ENCODE data around the gene ASB2. TPM values are rescaled to one million over a fixed set of nuclear protein-coding genes. Genes with fewer than 3 reads are reported as not detected.
A peak's percentile ranks its signal among the peaks of the same experiment; 100 is the strongest.

Gene ASB2
- total RNA-seq, 1 donor from 2014 or later = 21.6 TPM

DNA sequence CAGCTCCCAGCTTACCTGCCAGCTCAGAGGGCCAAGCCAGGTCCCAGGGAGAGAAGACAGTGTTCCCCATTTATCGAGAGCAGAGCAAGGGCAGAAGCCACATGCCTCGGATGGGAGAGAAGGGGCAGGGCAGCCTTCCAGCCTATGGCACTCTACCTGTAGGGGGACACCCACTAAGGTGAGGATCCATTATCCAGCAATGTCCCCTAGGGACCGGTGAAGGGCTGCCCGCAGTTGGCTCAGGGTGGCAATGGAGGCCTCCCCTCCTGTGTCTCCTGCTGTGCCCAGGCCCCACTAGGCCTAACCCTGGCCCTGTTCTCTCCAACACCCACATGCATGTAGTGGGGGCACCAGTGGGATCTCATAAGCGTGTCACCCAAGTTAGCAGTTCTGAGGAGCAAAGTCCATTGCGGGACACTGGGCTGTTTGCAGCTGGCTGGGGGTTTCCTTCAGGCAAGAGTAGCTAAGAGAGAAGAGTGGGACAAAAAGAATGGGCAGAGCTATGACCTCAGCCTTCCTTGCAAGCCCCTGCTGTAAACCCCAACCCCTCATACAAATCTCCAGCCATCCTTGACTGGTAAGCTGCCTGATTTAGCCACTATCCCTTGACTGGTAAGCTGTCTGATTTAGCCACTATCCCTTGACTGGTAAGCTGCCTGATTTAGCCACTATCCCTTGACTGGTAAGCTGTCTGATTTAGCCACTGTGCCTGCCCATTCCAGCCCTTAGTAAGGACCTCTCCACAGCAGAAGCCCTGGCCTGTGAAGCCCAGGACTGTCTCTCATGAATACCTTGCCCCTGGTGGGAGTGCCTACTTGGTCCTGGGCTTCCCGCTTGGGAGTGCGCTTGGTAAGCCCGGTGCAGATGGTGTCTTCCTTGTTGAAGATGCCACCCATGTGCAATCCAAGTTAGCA, 5.2 kb upstream of the ASB2 start:
- Mint-ChIP-seq H3K4me1 (peaks cover 40% of the 10 kb centered on the region), H3K4me3 (no peak overlapping the region), H3K27me3 (peaks cover 1% of the 10 kb centered on the region), H3K9me3 (no peaks in the 10 kb centered on the region), H3K27ac (peak overlapping the region; percentile 48), H3K36me3 (ENCODE audit: low read depth) (peaks cover 19% of the 10 kb centered on the region)
- intact Hi-C loops (cut with micrococcal nuclease) = no loop called here
- no peak for DNase-seq

GRCh38 chr14:93980456-93981201, 4.3 kb upstream of the ASB2 start:
- peak overlapping the region; percentile 98 for H3K27ac Mint-ChIP-seq
- no peaks in the 10 kb centered on the region for H3K9me3 Mint-ChIP-seq

GRCh38 chr14:93978735-93979134, 2.4 kb upstream of the ASB2 start:
- H3K9me3 Mint-ChIP-seq = no peaks in the 10 kb centered on the region
- no peak for DNase-seq
- H3K4me1 Mint-ChIP-seq = peaks cover 62% of the 10 kb centered on the region
- peaks cover 22% of the 10 kb centered on the region for H3K36me3 Mint-ChIP-seq (ENCODE audit: low read depth)
- H3K27me3 Mint-ChIP-seq = peaks cover 1% of the 10 kb centered on the region
- H3K27ac Mint-ChIP-seq = peak overlapping the region; percentile 98
- H3K4me3 Mint-ChIP-seq = peak overlapping the region; percentile 81
- intact Hi-C loops (cut with micrococcal nuclease) = loop anchor here (1.0 to 10.0 kb wide), 4 partner anchors 39 to 1286 kb away; partner anchors contain the start of gene OTUB2

More at GRCh38 chr14:93980456-93981201, 4.3 kb upstream of the ASB2 start:
- peaks cover 49% of the 10 kb centered on the region for H3K4me1 Mint-ChIP-seq
- intact Hi-C loops (cut with micrococcal nuclease) = no loop called here
- no peak for DNase-seq
- H3K27me3 Mint-ChIP-seq = peaks cover 1% of the 10 kb centered on the region
- peak overlapping the region; percentile 47 for H3K4me3 Mint-ChIP-seq
- H3K36me3 Mint-ChIP-seq (ENCODE audit: low read depth) = peaks cover 22% of the 10 kb centered on the region

DNA sequence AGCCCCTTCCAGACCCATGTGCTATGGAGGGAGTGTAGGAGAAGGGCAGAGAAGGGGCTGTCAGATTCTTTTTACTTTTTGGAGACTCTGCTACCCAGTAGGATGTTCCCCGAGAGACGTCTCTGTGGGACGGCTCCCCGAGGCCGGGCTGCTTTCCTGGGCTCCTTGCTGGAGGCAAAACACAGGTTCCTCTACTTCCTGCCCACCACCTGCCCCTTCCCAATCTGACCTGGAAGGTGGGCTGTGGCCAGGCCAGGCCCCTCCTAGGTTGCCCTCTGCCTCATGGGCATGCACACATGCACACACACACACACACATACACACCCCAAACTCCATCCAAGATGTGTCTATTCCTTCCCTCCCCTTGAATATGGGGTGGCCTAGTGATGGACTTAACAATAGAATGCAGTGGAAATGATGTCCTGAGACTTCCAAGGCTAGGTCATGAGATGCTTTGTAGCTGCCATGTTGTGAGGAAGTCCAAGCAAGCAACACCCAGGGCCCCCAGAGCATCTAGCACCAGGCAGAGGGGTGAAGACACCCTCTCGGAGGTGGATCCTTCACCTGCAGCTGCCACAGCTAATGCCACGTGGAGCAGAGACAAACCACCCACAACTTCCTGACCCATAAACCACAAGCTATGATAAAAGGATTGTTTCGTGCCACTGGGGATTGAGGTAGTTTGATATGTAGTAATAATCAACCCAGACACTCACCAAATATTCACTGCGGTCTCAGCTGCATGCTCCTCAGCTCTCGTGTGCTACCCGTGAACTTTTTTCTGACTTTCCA, 1.6 kb upstream of the ASB2 start:
- peak; percentile 94 for DNase-seq
- Mint-ChIP-seq H3K4me3 (peak overlapping the region; percentile 81), H3K27ac (peak overlapping the region; percentile 98), H3K36me3 (ENCODE audit: low read depth) (peaks cover 25% of the 10 kb centered on the region), H3K9me3 (no peaks in the 10 kb centered on the region), H3K27me3 (peaks cover 1% of the 10 kb centered on the region), H3K4me1 (peaks cover 68% of the 10 kb centered on the region)
- intact Hi-C loops (cut with micrococcal nuclease) = loop anchor here (1.0 to 10.0 kb wide), 4 partner anchors 39 to 1287 kb away; partner anchors contain the start of gene OTUB2

DNA sequence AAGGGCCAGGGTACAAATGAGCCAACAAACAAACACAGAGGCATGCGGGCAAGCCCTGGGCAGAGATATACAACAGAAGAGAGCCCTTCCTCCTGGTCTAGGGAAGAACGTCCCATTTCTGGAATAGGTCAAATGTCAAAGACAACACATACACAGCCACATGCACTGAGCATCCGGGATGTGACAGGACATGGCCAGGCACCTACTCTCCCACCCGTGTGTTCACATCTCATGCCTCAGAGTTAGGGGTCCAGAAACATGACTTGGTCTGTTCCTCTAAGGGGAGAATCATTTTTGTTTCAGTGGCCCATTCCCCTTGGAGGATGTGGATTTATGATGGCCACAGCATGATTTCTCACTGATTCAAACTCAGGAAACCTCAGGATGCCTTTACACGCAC, 801 bp upstream of the ASB2 start:
- peak overlapping the region; percentile 98 for H3K27ac Mint-ChIP-seq
- DNase-seq = no peak
- peaks cover 1% of the 10 kb centered on the region for H3K27me3 Mint-ChIP-seq
- peaks cover 25% of the 10 kb centered on the region for H3K36me3 Mint-ChIP-seq (ENCODE audit: low read depth)
- intact Hi-C loops (cut with micrococcal nuclease) = loop anchor here (10.0 kb wide), 2 partner anchors 418 to 1288 kb away; no protein-coding TSS in a partner anchor
- peaks cover 74% of the 10 kb centered on the region for H3K4me1 Mint-ChIP-seq
- peak overlapping the region; percentile 81 for H3K4me3 Mint-ChIP-seq
- H3K9me3 Mint-ChIP-seq = no peaks in the 10 kb centered on the region

DNA sequence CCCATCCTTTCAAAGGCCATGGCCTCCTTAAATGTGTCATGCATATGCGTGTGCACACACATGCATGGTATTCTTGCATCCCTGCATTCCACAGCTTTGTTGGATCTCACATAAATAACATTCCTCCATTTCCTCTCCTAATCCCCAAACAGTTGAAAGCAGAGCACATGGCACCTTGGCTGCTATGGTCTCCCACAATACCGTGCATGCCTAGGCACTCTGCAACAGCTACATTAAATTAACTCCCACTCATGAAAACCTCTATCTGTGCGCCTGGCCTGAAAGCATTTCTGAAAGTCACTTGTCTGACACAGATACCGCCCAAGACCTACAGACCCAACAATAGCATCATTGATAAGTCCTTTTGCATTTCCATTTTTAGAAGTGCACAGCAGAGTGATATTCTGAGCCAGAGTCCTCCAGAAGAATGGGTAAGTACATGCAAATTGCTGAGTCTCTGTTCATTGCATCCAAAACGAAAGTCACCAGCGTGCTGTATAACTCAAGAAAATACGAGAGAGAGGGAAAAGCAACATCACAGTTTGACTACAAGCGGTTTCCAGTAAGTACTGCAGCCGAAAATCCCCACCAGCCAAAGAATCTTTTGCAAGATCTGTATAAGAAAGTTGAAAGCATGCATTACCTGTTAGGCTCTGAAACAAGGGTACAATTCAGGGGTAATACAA, 436 bp downstream of the ASB2 start:
- Mint-ChIP-seq H3K4me3 (peak overlapping the region; percentile 81), H3K27ac (peak overlapping the region; percentile 98), H3K36me3 (ENCODE audit: low read depth) (peaks cover 25% of the 10 kb centered on the region), H3K4me1 (peaks cover 78% of the 10 kb centered on the region), H3K27me3 (peaks cover 1% of the 10 kb centered on the region), H3K9me3 (no peaks in the 10 kb centered on the region)
- peak; percentile 86 for DNase-seq
- intact Hi-C loops (cut with micrococcal nuclease) = loop anchor here (1.0 to 10.0 kb wide), 6 partner anchors 13 to 1289 kb away; no protein-coding TSS in a partner anchor

- peaks cover 81% of the 10 kb centered on the region for H3K4me1 Mint-ChIP-seq
- intact Hi-C loops (cut with micrococcal nuclease) = loop anchor here (10.0 kb wide), 2 partner anchors 420 to 1290 kb away; no protein-coding TSS in a partner anchor
- H3K36me3 Mint-ChIP-seq (ENCODE audit: low read depth) = peaks cover 21% of the 10 kb centered on the region
- peaks cover 1% of the 10 kb centered on the region for H3K27me3 Mint-ChIP-seq
- peak overlapping the region; percentile 98 for H3K27ac Mint-ChIP-seq
- H3K4me3 Mint-ChIP-seq = peak overlapping the region; percentile 81
- no peak for DNase-seq
- no peaks in the 10 kb centered on the region for H3K9me3 Mint-ChIP-seq
These were observed 1.5 kb downstream of the ASB2 start for GRCh38 chr14:93974833-93975232.

DNA sequence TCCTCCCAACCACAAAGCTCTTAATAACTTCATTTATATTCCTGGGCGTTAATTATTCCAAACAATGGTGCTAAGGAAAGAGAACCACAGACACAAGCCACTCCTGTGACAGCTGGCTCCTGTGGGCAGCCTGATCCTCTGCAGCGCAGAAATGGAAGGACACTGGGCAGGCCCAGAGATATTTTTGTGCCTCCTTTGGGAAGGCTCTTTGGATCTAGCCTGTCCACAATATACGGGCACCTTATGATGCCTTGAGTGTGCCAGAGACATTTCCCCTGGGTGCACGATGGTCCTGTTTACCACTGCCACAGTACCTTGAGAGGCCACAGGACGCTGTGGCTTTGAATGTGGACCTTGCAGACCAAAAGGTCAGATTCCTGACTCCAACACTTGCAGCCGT, 2.1 kb downstream of the ASB2 start:
- H3K27me3 Mint-ChIP-seq = peaks cover 1% of the 10 kb centered on the region
- H3K4me3 Mint-ChIP-seq = peak overlapping the region; percentile 40
- peaks cover 81% of the 10 kb centered on the region for H3K4me1 Mint-ChIP-seq
- intact Hi-C loops (cut with micrococcal nuclease) = loop anchor here (10.0 kb wide), 2 partner anchors 421 to 1291 kb away; no protein-coding TSS in a partner anchor
- H3K27ac Mint-ChIP-seq = peak overlapping the region; percentile 98
- peaks cover 21% of the 10 kb centered on the region for H3K36me3 Mint-ChIP-seq (ENCODE audit: low read depth)
- no peaks in the 10 kb centered on the region for H3K9me3 Mint-ChIP-seq
- DNase-seq = no peak

- H3K36me3 Mint-ChIP-seq (ENCODE audit: low read depth) = peaks cover 23% of the 10 kb centered on the region
- peaks cover 1% of the 10 kb centered on the region for H3K27me3 Mint-ChIP-seq
- intact Hi-C loops (cut with micrococcal nuclease) = loop anchor here (10.0 kb wide), 2 partner anchors 421 to 1291 kb away; no protein-coding TSS in a partner anchor
- H3K4me3 Mint-ChIP-seq = peak overlapping the region; percentile 40
- H3K9me3 Mint-ChIP-seq = no peaks in the 10 kb centered on the region
- H3K27ac Mint-ChIP-seq = peak overlapping the region; percentile 98
- H3K4me1 Mint-ChIP-seq = peaks cover 80% of the 10 kb centered on the region
- no peak for DNase-seq
These were observed 2.8 kb downstream of the ASB2 start for GRCh38 chr14:93973607-93974006.

- intact Hi-C loops (cut with micrococcal nuclease) = loop anchor here (10.0 kb wide), 2 partner anchors 422 to 1292 kb away; no protein-coding TSS in a partner anchor
- Mint-ChIP-seq H3K36me3 (ENCODE audit: low read depth) (peaks cover 17% of the 10 kb centered on the region), H3K9me3 (no peaks in the 10 kb centered on the region), H3K4me3 (peak overlapping the region; percentile 71), H3K4me1 (peaks cover 77% of the 10 kb centered on the region), H3K27ac (peak overlapping the region; percentile 98), H3K27me3 (no peaks in the 10 kb centered on the region)
- DNase-seq = peak; percentile 69
These were observed 3.7 kb downstream of the ASB2 start for GRCh38 chr14:93972618-93973205.

- no peaks in the 10 kb centered on the region for H3K27me3 Mint-ChIP-seq
- peaks cover 70% of the 10 kb centered on the region for H3K4me1 Mint-ChIP-seq
- H3K36me3 Mint-ChIP-seq (ENCODE audit: low read depth) = peaks cover 11% of the 10 kb centered on the region
- H3K27ac Mint-ChIP-seq = peak overlapping the region; percentile 98
- no peaks in the 10 kb centered on the region for H3K9me3 Mint-ChIP-seq
- intact Hi-C loops (cut with micrococcal nuclease) = loop anchor here (1.0 to 10.0 kb wide), 5 partner anchors 8 to 1293 kb away; no protein-coding TSS in a partner anchor
- H3K4me3 Mint-ChIP-seq = peak overlapping the region; percentile 83
- peak; percentile 69 for DNase-seq
These were observed 4.7 kb downstream of the ASB2 start for GRCh38 chr14:93971635-93972027.

GRCh38 chr14:93970965-93971634, 5.3 kb downstream of the ASB2 start:
- H3K4me3 Mint-ChIP-seq = peak overlapping the region; percentile 83
- H3K4me1 Mint-ChIP-seq = peaks cover 70% of the 10 kb centered on the region
- H3K36me3 Mint-ChIP-seq (ENCODE audit: low read depth) = peaks cover 14% of the 10 kb centered on the region
- H3K9me3 Mint-ChIP-seq = no peaks in the 10 kb centered on the region
- peak; percentile 93 for DNase-seq
- H3K27ac Mint-ChIP-seq = peak overlapping the region; percentile 98
- intact Hi-C loops (cut with micrococcal nuclease) = loop anchor here (1.0 to 10.0 kb wide), 5 partner anchors 8 to 1294 kb away; no protein-coding TSS in a partner anchor
- no peaks in the 10 kb centered on the region for H3K27me3 Mint-ChIP-seq

Measured in activated CD4-positive, alpha-beta T cell treated with anti-CD3 and anti-CD28 coated beads, Interleukin-2, amount 10 ng/mL, durations not matched to agents 24 days and 14 days (primary cell).